Limb (tissue), 2 donors: ENCODE results near the gene VRK3.
"Not testable (repeated sequence)": the region's sequence is repeated elsewhere in the genome, so short reads cannot be mapped to it uniquely, and the experiment has no call there.

Experiments
- DNase-seq, 2 donors: peaks; one replicate each; pipeline ENCODE4 v3.0.0-alpha.2; 2016; ENCODE audit errors: extremely low spot score in 2 of 2

VRK3 gene

DNA sequence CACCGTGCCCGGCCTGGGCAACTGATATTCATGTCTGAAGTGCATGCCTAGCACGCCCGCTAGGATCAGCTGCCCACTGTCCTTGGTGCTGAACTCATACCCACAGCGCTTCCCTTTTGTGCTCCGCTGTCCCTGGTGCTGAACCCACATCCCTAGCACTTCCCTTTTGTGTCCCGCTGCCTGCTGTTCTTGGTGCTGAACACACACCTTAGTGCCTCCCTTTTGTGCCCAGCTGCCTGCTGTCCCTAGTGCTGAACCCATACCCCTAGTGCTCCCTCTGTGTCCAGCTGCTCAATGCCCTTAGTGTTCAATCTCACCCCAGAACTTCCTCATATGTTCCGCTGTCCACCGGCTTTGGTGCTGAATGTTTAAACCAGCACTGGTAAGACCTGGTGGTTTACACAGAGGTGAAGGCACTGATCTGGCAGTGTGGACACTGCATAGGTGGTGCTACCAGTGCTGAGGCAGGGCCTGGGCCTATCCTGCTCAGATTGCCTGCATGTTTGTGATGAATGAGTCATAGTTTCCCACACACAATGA is 37.9 kb downstream of the VRK3 start:
- peak; percentile 89 to 90 for DNase-seq

DNA sequence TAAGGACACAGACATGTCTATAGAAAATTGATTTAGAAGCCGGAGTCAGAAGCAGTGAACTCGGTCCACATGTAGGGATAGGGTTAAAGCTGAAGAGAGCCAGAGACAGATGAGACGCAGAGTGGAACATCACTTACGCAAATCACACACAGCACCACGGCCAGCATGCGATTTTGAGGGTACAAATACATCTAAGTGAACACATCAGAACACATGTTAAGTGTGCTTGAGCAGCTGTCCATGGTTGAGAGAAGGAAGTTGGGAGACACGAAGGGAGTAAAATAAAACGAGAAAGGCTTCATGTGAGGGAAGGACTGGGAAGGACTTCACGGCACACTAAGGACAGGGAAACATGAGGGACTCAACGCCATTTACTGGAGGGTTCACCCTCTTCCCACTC is 38.8 kb downstream of the VRK3 start:
- DNase-seq: no peak

DNA sequence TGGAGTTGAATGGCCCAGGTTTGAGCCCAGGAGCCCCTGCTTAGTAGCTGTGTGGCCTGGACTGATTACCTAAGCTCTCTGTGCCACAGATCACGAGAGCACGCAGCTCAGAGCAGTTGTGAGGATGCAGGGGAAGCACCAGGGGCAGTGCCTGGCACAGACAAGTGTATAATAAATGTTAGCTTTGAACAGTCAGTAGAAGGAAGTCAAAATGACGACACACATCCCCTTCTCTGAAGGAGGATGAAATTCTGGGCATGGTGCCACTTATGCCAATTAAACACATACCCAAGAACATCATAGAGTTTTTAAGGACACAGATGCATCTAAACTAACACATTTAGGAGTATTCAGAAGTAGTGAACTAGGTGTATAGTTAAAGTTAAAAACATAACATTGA is 39.3 kb downstream of the VRK3 start:
- DNase-seq: no peak

DNA sequence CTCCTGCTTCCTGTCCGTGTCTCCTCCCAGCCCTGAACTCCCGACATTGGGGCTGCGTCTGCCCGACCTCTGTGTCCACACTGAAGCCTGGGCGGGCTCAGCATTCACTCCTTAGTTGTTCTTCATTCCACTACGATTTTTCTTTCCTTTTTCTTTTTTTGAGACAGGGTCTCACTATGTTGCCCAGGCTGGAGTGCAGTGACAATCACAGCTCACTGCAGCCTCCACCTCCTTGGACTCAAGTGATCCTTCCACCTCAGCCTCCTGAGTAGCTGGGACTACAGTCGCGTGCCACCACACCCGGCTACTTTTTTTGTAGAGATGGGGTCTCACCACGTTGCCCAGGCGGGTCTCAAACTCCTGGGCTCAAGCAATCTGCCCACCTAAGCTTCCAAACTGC is 40.7 kb downstream of the VRK3 start:
- DNase-seq: no peak

DNA sequence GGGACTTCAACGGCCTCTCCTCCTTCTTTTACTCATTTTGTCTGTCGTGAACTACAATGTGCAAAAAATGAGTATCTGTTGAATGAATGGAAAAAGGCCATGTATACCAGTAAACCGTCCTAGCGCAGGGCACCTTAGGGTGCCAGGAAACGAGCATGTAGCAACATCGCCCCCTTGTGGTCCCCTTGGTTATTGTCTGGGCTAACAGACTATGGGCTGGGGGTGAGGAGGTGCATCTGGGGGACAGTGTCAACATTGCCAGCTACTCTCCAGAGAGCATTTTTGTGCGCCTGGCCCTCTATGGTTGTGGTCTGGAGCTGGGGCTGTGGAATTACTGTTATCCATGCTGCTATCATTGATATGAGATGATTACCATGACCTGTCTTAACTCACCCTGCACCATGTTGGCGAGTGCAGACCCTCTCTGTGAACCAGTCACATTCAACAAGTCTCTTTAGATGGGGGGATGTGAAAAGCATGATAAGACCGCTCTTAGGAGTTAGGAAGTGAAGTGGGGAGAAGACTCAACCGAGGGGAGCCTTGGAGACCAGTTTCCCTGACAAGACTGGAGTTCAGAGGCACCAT is 41.4 kb downstream of the VRK3 start:
- peak; percentile 18 to 67 for DNase-seq

DNA sequence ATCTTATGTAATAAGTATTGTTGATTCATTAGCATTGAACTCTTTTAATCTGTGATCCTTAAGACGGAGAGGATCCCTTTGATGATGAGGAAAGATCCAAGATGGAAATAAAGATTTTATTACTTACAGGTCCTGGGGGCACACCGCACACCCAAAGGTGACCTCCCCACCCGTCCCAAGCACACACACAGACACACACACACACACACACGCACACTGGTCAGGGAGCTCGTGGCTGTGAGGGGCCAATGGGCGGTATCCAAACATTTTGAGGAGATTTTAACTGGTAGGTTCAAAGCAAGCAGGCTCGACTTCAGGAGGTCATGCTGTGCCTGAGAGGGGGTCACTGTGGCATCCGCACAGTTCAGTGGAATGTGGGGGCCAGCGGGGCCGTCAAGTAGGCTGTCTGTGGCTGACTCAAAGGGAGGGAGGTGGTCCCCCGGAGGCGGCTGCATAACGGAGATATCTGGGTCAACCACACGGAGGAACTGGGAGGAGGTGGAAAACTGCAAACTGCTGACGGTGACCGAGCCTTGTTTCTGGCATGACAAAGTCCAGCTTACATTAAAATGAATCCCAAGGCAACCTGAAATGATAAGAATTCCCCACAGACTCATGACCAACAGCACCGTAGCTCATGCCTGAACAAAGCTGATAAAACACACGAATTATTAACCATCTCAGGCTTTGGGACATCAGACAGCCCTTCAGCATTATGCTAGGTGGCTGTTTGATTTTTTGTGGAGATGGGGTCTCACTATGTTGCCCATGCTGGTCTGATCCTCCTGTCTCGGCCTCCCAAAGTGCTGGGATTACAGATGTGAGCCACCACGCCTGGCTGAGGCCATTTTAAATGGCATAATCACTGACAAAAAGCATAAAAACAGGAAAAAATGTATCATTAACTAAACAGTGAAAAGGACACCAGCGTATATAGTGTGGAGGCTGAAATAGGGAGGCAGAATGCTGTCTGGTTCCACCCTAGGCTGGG is 43.3 kb downstream of the VRK3 start:
- no peak for DNase-seq

DNA sequence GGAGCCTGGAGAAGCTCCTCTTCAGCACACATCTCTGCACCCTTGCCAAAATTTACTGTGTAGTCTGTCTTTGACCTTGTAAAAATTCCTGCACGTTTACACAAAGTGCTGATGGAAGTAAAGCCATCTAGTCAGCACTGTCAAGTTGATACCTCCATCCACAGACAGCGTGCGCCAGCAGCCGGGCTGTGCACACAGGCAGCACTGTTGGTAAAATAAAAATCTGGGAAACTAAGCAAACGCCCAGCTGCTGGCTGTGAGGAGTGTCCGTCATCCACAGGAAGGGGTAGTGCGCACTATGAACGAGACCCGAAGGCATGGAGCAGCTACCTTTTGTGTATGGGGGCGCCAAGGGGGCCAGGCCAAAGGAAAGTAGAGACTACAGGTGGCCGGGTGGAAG is 46.8 kb downstream of the VRK3 start:
- no peak for DNase-seq

DNA sequence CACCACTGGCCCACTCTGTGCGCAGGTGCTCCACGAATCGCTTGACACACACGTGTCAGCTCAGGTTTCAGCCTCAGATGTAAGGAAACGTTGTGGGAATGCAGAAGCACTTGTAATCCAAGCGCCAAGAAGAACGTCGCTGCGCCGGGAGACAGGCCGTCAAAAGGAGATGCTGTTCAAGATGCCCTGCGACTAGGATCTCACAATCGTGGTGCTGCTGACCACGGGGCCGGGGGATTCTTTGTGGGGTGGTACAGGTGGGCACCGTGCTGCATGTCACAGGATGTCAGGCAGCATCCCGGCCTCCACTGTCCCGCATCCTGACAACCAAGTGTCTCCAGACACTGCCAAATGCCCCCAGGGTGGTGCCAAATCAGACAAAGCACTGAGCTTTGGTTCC is 47.3 kb downstream of the VRK3 start:
- DNase-seq: no peak

DNA sequence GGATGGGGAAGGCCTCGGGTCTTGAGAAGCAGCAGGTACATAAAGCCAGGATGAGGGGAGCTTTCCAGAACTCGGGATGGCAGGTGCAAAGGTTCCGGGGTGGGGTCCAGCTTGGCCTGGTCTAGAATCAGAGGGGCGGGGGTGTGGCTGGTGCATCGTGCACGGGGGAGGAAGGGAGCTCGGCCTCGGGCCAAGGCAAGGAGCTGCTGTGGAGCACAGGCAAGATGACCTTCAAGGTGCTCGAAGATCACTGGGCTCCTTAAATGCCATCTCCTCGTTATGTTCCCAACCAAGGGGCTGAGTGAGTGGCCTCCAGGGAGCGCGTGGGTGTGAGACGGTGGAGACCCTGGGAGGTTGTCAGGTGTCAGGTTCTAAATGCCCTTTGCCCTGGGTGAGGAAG is 48.1 kb downstream of the VRK3 start:
- DNase-seq: no peak

DNA sequence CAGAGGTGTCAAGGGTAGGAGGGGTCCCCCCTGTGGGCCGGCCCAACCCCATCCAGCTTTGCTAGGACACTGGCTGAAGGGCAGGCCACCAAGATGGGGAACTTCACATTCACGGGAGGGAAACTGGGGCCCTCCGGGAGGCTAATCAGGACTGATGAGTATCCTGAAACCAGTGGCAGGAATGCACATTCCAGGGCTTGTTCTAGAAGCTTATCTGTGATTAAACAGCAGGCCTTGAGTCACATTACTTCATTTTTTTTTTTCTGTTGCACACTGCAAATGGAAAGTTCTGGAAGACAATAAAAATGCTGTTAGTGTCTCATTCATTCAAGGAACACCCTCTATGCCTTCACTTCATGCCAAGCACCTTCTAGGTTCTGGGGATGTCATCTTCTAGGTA is 48.7 kb downstream of the VRK3 start:
- DNase-seq: no peak

DNA sequence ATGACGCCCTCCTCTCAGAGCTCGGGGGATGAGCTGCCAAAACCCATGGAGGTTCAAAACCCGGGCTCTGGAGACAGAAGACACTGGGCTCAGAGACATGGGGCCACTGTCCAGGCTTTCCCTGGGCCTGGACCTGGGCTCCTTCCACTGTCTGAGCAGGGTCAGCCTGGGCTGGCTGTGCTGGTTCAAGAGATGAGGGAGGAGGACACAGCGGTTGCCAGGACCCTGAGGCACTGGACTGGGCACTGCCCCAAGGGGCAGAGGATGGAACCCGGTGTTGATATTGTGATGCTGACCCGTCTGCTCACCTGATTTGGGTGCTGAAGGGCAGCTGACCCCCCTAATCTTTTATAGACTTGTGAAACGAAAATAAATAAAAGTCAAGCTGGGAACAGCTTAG is 50.1 kb downstream of the VRK3 start:
- no peak for DNase-seq

DNA sequence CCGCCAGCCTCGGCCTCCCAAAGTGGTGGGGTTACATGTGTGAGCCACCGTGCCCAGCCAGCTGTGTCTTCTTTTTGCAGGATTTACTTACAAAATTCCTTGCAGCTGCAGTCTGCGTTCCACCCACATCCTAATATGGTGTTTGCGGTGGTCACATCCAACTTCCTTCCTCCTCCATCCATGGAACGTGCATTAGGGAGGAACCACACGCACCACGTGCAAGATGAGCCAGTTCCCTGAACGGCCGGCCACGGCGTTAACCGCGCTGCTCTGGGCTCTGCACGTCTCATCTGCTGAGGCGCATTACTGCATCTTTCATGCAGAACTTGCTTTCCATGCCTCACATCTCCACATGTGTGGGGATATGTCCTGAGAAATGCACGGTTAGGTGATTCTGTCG is 51.2 kb downstream of the VRK3 start:
- DNase-seq: no peak

DNA sequence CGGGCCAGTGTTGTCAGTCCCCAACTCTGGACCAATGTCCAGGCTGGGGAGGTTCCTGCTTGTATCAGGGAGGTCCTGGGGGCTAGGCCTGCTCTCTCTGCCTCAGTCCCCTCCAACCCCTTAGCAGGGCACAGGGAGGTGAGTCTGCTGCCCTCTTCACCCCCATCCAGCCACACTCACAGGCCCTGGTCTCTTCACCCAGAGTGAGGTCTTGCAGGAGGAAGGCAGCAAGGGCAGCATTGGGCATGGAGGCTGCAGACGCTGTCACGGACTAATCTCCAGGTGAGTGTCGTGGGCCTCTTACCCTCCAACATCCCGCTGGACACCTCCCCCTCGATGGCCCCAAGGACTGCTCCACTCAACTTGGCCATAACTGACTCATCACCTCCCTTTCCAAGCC is 52.3 kb downstream of the VRK3 start:
- no peak for DNase-seq

DNA sequence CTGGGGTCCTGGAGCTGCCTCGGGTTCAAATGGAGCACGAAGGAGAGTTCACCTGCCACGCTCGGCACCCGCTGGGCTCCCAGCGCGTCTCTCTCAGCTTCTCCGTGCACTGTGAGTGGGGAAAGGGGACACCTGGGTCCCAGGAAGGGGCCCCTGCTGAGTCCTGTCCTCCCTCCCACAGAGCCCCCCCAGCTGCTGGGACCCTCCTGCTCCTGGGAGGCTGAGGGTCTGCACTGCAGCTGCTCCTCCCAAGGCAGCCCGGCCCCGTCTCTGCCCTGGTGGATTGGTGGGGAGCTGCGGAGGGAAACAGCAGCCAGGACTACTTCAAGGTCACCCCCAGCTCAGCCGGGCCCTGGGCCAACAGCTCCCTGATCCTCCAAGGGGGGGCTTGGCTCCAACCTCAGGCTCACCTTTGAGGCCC is 53.2 kb downstream of the VRK3 start:
- DNase-seq: no peak

DNA sequence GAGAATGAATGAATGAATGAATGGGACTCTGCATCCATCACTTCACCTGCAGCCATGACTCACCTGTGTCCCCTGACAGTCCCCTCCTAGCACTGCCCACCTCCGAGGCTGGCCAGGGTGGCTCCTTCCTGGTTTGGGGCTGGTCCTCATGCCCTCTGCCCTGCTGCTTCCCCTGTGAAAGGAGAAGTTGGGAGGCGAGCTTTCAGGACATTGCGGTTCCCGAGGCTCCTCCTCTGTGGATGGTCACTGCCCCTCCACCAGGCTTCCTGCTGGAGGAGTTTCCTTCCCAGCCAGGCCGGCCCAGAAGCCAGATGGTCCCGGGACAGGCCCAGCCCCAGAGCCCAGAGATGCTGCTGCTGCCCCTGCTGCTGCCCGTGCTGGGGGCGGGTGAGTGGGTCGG is 55.8 kb downstream of the VRK3 start:
- DNase-seq: not testable (repeated sequence)

DNA sequence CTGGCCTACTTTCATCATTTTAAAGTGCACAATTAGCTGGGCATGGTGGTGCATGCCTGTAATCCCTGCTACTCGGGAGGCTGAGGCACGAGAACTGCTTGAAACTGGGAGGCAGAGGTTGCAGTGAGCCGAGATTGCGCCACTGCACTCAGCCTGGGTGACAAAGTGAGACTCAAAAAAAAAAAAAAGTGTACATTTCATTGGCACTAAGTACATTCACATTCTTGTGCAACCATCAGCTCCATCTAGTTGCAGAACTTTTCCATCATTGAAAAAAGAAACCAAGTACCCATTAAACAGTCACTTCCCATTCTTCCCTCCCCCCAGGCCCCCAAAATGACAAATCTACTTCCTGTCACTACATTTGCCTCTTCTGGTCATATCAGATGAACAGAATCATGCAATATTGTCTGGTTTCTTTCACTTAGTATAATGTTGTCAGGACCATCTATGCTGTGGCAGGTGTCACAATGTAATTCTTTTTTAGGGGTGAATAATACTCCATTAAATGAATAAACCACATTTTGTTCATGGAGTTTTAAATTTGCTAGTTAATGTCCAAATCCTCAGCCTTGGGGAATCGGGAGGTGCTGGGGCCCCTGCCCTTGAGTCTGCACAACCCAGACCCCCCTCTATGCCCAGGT is 56.8 kb downstream of the VRK3 start:
- DNase-seq: no peak

DNA sequence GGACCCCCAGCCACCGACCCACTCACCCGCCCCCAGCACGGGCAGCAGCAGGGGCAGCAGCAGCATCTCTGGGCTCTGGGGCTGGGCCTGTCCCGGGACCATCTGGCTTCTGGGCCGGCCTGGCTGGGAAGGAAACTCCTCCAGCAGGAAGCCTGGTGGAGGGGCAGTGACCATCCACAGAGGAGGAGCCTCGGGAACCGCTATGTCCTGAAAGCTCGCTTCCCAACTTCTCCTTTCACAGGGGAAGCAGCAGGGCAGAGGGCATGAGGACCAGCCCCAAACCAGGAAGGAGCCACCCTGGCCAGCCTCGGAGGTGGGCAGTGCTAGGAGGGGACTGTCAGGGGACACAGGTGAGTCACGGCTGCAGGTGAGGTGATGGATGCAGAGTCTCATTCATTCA is 64.2 kb downstream of the VRK3 start, which contains the start of gene SIGLEC11:
Gene SIGLEC11, minus strand, starts transcription at position 193 of the 400 bp plus-strand sequence. Its CDS starts 91 bp downstream, at position 102.
- DNase-seq: not testable (repeated sequence)

DNA sequence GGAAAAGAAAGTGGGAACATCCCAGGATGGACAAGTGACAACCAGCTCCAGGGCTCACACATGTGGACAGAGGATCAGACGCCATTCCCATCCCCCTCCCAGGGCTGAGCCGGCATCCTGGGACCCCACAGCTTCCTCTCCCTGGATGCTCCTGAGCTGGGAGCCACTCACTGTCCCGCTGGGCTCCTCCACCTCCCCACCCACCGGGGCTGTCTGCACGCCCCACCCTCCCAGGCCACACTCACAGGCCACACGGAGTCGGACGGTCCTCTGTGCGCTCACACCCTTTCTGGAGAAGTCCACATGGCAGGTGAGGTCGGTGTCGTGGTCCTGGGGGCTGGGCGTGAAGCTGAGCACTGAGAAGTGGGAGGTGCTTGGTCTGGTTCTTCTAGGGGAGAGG is 65.3 kb downstream of the VRK3 start:
- not testable (repeated sequence) for DNase-seq

DNA sequence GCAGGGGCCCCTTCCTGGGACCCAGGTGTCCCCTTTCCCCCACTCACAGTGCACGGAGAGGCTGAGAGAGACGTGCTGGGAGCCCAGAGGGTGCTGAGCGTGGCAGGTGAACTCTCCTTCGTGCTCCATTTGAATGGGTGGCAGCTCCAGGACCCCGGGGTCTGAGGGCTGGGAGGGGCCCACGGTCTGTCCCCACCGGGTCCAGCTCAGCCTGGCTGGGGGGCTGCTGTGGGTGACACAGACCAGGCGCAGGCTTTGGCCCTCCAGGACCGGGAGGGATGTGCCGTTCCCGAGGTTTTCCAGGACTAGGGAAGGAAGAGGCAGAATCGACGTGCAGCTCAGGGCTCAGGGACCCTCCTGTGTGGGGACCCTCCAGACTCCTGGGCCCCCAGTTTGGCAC is 66.6 kb downstream of the VRK3 start:
- DNase-seq: not testable (repeated sequence)

DNA sequence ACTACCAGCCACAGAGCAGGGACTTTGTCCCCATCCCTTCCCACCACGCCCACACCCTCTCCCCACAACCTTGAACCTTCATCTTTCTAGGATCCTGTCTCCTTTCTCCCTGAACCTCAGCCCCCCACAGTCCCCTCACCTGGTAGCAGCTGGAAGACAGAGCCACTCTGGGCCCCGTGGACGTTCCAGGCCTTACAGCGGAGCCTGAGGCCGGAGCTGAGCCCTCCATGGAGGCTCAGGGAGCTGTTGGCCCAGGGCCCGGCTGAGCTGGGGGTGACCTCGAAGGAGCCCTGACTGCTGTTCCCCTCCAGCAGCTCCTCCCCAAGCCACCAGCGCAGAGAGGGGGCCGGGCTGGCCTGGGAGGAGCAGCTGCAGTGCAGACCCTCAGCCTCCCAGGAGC is 67.0 kb downstream of the VRK3 start:
- not testable (repeated sequence) for DNase-seq

DNA sequence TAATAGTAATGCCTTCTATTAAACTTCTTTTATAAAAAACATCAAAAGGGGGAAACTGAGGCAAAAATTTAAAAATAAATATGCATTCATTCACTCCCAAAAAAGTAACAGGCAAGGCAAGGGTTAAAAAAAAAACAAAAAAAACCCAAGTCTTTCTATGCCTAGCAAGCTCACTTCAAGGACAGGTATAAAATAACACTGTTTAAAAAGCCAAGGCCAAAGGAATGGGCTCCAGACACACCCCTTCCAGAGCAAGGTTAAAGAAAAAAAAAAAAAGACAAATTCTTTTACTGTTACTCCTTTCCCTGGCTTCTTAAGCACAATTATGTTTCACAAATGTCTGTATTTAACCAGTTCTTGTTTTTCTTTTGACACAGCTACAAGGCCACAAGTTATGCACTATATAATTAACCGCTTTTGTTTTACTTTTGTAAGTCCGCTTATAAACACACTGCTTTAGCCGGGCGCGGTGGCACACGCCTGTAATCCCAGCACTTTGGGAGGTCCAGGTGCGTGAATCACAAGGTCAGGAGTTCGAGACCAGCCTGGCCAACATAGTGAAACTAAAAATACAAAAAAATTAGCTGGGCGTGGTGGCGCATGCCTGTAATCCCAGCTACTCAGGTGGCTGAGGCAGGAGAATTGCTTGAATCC is 67.8 kb downstream of the VRK3 start:
- DNase-seq: no peak

DNA sequence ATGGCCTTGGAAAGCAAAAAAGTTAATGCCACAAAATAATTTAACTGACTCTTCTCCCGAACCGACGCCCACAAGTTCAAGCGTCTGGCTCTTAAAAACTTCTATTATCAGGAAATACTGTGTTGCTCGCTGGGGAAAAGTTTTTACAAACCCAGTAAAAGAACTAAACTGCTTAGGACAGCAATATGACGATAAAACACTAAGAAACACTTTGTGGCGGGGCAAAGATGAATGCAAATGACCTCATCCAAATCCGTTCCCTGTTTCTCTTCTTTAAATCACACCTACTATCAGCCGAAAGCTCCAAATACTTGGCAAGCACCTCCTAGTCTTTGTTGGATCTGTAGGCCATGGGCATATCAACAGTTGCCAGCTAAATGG is 69.1 kb downstream of the VRK3 start:
- DNase-seq: no peak
